GM12864 (cell line): ENCODE data around the gene ZNF384.
A peak's percentile ranks its signal among the peaks of the same experiment; 100 is the strongest.

Source experiments
- DNase-seq: peaks from one replicate; pipeline ENCODE4 v3.0.0-alpha.2; 2011; ENCODE audit warnings: low read depth
- H3K4me3 ChIP-seq: 2 replicates; pipeline ENCODE4 v1.5.1; 2011; ENCODE audit warnings: mild to moderate bottlenecking, low read depth, low read length, control low read depth
- TF ChIP-seq, protein P1 (sequence below): IDR thresholded peaks from 2 replicates; pipeline ENCODE4 v1.5.1; 2011; ENCODE audit warnings: low read depth, mild to moderate bottlenecking, moderate library complexity, low read length, control low read depth, inconsistent platforms; ENCODE audit errors: missing control alignments

Gene ZNF384

GRCh38 chr12:6632026-6632983 is 56.9 kb downstream of the ZNF384 start:
- peak overlapping the region; percentile 52 for H3K4me3 ChIP-seq

GRCh38 chr12:6631549-6631961 is 57.6 kb downstream of the ZNF384 start:
- TF ChIP-seq, protein P1, sequence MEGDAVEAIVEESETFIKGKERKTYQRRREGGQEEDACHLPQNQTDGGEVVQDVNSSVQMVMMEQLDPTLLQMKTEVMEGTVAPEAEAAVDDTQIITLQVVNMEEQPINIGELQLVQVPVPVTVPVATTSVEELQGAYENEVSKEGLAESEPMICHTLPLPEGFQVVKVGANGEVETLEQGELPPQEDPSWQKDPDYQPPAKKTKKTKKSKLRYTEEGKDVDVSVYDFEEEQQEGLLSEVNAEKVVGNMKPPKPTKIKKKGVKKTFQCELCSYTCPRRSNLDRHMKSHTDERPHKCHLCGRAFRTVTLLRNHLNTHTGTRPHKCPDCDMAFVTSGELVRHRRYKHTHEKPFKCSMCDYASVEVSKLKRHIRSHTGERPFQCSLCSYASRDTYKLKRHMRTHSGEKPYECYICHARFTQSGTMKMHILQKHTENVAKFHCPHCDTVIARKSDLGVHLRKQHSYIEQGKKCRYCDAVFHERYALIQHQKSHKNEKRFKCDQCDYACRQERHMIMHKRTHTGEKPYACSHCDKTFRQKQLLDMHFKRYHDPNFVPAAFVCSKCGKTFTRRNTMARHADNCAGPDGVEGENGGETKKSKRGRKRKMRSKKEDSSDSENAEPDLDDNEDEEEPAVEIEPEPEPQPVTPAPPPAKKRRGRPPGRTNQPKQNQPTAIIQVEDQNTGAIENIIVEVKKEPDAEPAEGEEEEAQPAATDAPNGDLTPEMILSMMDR, result no peak
- H3K4me3 ChIP-seq, result peak overlapping the region; percentile 52
- no peak for DNase-seq

More at GRCh38 chr12:6632026-6632983, 56.9 kb downstream of the ZNF384 start:
- DNase-seq, result no peak
- TF ChIP-seq, protein P1, result no peak

GRCh38 chr12:6630736-6631135 is 58.4 kb downstream of the ZNF384 start:
- DNase-seq, result no peak
- TF ChIP-seq, protein P1, result no peak

DNA sequence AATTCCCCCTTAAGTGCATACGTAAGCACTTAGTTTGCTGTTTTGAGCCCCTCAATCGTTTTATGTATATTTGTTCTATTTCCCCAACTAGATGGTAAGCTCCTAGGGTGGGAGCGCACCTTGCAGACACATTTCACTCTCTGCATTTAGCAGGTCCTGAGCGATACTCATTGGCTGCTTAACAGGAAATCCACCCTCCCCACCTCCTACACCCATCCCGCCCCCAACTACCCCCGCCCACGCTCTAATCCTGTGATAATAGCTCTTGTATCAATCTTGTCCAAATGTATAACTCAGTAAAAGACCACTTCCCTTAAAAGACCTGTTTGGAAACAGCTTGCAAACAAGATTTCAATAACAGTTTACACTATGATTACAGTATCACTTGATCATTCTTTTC is 61.6 kb downstream of the ZNF384 start:
- TF ChIP-seq, protein P1, result no peak
- no peak for DNase-seq
- H3K4me3 ChIP-seq, result peak overlapping the region; percentile 32

More at GRCh38 chr12:6630736-6631135, 58.4 kb downstream of the ZNF384 start:
- peak overlapping the region; percentile 52 for H3K4me3 ChIP-seq

DNA sequence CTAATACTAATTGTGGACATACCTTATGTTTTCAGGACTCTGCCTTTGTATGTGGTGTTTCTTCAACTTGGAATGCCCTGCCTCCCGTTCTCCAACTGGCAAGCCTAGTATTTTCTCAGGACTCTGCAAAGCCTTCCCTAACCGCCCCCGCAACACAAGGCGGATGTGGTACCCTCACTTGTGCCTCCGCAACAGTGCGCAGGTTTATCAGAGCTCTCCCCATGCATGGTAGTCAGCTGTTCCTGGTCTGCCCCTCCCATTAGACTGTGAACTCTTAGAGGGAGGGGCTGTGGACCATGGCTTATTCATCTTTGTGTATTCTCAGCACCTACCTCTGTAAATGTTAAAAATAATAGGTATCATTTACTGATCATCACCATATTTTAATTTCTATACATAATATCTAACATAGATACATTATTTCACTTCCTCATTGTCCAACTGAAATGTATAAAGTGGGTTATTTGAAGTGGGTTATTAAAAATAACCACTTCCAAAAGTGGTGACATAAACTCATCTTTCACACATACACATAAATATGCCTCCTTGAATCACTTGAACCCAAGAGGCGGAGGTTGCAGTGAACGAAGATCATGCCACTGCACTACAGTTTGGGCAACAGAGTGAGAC is 62.4 kb downstream of the ZNF384 start:
- TF ChIP-seq, protein P1, result no peak
- no peak for DNase-seq
- H3K4me3 ChIP-seq, result peak overlapping the region; percentile 32; the same call in 1 of the 2 replicates

- TF ChIP-seq, protein P1, result no peak
- no peak overlapping the region for H3K4me3 ChIP-seq
Measured at GRCh38 chr12:6620885-6621274, 68.3 kb downstream of the ZNF384 start.

More at GRCh38 chr12:6620885-6621274, 68.3 kb downstream of the ZNF384 start:
- DNase-seq, result no peak
